ENCODE data around the gene ELAVL1.
"Not testable (repeated sequence)": the region's sequence is repeated elsewhere in the genome, so short reads cannot be mapped to it uniquely, and the experiment has no call there.

ELAVL1 gene

GRCh38 chr19:7961920-7962626 is 43.4 kb downstream of the ELAVL1 start:
- no peak for DNase-seq (ENCODE audit: insufficient read length, low spot score)
- FAIRE-seq, result no peak
- TF ChIP-seq CTCF (IDR thresholded peaks at IDR 0.05; ENCODE audit: insufficient read depth, missing control alignments), result no peak

GRCh38 chr19:7961082-7961481 is 44.4 kb downstream of the ELAVL1 start:
- not testable (repeated sequence) for FAIRE-seq; DNase-seq (ENCODE audit: insufficient read length, low spot score)

GRCh38 chr19:7959211-7959610 is 46.2 kb downstream of the ELAVL1 start:
- no peak for DNase-seq (ENCODE audit: insufficient read length, low spot score)
- no peak for TF ChIP-seq CTCF (IDR thresholded peaks at IDR 0.05; ENCODE audit: insufficient read depth, missing control alignments)
- FAIRE-seq, result no peak

- FAIRE-seq (no peak), DNase-seq (ENCODE audit: insufficient read length, low spot score) (no peak)
- TF ChIP-seq CTCF (IDR thresholded peaks at IDR 0.05; ENCODE audit: insufficient read depth, missing control alignments), result no peak
Measured at GRCh38 chr19:7955696-7956095, 49.7 kb downstream of the ELAVL1 start.

GRCh38 chr19:7953576-7953975 is 51.9 kb downstream of the ELAVL1 start:
- DNase-seq (ENCODE audit: insufficient read length, low spot score) (no peak), FAIRE-seq (no peak)
- TF ChIP-seq CTCF (IDR thresholded peaks at IDR 0.05; ENCODE audit: insufficient read depth, missing control alignments), result no peak

GRCh38 chr19:7953060-7953459 is 52.4 kb downstream of the ELAVL1 start:
- DNase-seq (ENCODE audit: insufficient read length, low spot score) (no peak), FAIRE-seq (no peak)
- no peak for TF ChIP-seq CTCF (IDR thresholded peaks at IDR 0.05; ENCODE audit: insufficient read depth, missing control alignments)

- FAIRE-seq (no peak), DNase-seq (ENCODE audit: insufficient read length, low spot score) (no peak)
- no peak for TF ChIP-seq CTCF (IDR thresholded peaks at IDR 0.05; ENCODE audit: insufficient read depth, missing control alignments)
Measured at GRCh38 chr19:7947939-7948338, 57.5 kb downstream of the ELAVL1 start.
